NCI-H187 (cell line): Measurements from ENCODE around the gene SYNPR.

Experiments
- DNase-seq, 2 experiments: peaks; one replicate each; lab custom pipeline; 2025; lab: John Stamatoyannopoulos, UW

The SYNPR gene

DNA sequence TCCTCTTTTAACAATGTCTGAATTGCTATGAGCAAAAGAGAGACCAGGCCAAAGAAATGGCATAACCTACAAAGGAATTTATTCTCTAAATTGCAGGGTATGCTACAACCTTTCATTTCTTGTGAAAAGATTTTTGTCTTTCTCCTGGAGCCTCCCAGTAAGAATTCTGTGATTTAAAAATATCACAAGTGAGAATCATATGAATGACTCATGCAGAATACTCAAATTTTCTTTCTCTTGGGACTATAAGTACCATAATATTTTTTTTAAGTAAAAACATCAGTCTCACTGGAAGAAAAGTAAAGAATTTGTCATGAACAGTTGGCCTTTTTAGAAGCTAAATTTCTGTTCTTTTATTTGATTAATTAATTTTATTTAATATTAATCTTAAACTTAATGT is 26.3 kb downstream of the SYNPR start:
- DNase-seq: no peak

- DNase-seq: no peak
Observed at GRCh38 chr3:63308072-63308471, 30.0 kb downstream of the SYNPR start.

DNA sequence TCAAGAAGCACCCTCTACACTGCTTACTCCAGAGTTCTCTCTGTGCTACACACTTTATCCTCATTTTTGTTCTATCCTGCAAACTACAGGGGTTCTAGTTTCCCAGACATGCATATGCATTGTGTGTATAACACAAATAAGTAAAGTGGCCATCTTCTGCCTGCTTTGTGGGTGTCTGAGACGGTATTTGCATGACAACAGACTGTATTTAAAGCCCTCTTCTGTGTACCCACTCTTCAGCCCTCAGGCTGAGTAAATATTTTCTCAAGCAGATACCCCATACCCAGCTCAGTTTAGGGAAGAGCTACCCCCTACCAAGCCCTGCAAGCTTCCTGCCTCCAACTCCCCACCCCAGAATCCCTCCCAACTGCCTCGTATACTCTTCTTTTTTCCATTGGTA is 31.7 kb downstream of the SYNPR start:
- DNase-seq: no peak

DNA sequence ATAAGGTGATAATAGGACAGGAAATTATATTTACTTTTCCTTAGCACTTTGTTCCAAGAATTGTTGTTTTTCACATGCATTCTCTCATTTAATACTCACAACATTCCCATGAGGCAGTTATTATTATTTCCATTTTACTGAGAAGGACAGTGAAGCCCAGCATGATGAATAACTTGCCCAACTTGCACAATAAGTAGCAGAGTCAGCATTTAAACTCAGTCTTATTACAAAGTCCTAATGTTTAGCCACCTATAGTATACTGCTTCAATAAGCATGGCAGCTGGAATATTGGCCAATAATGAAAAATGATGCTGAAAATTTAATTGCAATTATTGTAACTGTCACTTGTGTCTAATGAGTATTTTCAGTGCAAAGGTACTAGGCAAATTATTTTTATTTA is 45.7 kb downstream of the SYNPR start:
- no peak for DNase-seq

DNA sequence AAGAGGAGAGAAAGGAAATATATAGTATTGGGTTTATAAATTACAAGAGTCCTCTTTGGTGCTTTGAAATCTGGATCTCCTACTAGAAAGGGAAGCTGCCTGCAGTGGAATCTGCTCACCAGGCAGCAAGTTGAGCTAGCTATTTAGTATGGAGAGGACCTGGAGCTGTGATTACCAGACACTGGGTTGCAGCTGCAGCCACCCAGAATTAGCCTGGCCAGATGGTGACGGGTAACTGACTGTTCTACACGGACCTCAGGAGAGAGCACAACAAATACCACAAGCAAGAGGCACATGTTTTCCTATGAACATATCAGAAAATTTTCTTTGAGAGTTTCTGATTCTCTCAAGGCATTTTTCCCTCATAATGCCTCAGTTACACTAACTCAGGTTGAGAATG is 46.5 kb downstream of the SYNPR start:
- DNase-seq: no peak

DNA sequence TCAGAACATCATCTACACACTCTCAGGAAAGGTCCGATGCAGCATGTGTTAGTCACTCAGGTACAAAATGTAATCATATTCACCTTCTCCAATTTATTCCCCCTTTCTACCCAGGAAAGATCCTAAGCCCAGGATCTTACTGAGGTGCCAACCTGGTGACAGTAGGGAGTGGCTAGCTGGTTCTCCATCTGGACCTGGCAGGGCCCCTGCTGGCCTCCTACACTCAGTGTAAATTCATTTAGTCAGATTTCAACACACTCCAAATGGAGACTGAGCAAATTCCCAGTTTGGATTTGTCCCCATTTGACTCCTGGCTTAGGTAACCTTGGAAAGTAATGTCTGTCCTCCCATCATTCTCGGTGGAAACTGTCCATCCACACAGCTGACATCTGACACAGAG is 47.3 kb downstream of the SYNPR start:
- no peak for DNase-seq

DNA sequence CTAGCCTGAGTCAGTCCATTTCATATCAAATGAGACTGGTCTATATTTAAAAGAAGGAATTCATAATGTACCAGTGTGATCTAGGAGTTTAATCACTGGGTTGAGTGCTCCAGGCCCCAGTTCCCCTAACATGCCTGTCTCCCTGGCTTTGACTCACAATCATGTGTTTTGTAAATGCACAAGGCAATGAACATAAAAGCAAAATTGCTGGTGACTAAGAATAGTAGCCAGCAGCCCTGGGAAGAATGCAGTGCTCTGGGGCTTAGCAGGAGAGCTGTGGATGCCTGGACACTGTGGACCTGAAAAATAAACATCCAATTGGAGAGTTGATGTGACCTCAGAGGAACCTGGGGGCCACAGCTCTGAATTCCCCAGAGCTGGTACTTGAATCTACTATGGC is 50.3 kb downstream of the SYNPR start:
- DNase-seq: no peak

GRCh38 chr3:63331520-63331919 is 53.4 kb downstream of the SYNPR start:
- DNase-seq: no peak

GRCh38 chr3:63333815-63334214 is 55.7 kb downstream of the SYNPR start:
- DNase-seq: no peak

GRCh38 chr3:63338351-63338750 is 60.2 kb downstream of the SYNPR start:
- no peak for DNase-seq

DNA sequence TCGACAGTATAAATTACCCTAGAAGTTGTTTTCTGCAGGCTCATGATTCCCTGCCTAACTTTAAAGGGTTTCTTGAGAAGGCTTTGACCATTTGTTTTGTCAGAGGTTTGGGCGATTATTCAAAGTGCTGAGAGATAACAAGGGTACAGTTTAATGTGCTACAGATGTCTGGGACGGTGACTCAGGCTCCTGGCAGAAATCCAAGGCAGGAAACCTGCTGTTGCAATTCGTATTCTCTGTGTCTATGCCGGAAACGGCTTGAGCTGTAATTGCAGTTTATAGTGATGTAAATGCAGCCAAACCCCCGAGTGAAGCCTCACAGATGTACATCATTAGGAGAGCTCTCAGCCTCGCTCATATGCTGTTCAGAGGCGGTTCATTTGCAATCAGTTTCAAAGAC is 65.6 kb downstream of the SYNPR start:
- DNase-seq: peak; percentile 7 to 35

DNA sequence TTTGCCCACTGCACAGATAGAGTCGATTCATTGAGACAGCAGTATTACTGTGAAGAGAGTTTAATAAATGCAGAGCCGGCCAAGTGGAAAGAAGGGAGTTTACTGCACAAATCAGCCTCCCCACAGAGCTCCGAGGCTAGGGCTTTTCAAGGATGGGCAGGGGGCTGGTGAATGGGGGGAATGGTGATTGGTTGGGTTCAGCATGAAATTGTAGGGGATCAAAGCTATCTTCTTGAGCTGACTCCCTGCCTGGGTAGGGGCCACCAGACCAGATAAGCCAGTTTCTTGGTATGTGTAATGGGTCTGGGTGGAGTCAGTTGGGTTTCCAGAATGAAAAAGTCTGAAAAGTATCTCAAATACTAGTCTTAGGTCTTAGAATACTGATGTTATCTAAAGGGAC is 66.6 kb downstream of the SYNPR start:
- no peak for DNase-seq

GRCh38 chr3:63349583-63350573 is 71.8 kb downstream of the SYNPR start:
- DNase-seq: peak in 1 of 2 experiments; percentile 14

GRCh38 chr3:63351159-63352007 is 73.3 kb downstream of the SYNPR start:
- DNase-seq: peak in 1 of 2 experiments; percentile 2

DNA sequence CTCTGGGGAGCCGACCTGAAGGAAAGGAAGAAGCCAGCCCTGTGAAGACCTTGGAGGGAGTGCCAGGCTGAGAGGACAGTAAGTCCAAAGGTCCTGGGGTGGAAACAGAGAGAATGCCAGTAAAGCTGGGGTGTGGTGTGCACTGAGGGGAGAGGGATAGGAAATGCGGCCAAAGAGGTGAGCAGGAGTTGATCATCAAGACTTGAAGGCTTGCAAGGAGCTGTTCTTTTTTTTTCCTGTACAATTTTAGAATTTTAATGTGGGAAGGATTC is 73.8 kb downstream of the SYNPR start:
- DNase-seq: no peak

GRCh38 chr3:63353383-63353782 is 75.3 kb downstream of the SYNPR start:
- no peak for DNase-seq

- DNase-seq: no peak
Observed at GRCh38 chr3:63354160-63354559, 76.1 kb downstream of the SYNPR start.

- DNase-seq: no peak
Observed at GRCh38 chr3:63355809-63356208, 77.7 kb downstream of the SYNPR start.

- no peak for DNase-seq
Observed at GRCh38 chr3:63364495-63364894, 86.4 kb downstream of the SYNPR start.

DNA sequence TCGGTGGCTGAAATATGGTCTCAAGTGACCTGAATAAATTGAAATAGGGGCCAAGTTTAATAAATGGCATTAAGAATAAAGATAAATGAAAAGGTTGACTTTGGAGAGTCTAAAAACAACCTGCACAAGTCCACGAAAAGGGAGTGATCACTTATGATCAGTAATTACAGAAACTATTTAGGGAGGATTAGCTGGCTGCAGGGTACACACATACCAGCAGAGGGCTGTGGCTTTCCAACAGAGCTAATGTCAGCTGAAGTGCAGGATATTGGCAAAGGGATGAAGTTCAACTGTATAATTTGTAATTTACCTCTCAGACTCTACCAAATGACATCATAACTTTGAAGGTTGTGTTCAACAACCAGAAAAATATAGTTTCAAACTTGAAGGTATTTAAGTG is 86.8 kb downstream of the SYNPR start:
- no peak for DNase-seq

GRCh38 chr3:63365671-63366070 is 87.6 kb downstream of the SYNPR start:
- DNase-seq: no peak

- DNase-seq: no peak
Observed at GRCh38 chr3:63370094-63370493, 92.0 kb downstream of the SYNPR start.

- no peak for DNase-seq
Observed at GRCh38 chr3:63383040-63383439, 104.9 kb downstream of the SYNPR start.
